ENCODE results near the gene SLITRK3.

The SLITRK3 gene

DNA sequence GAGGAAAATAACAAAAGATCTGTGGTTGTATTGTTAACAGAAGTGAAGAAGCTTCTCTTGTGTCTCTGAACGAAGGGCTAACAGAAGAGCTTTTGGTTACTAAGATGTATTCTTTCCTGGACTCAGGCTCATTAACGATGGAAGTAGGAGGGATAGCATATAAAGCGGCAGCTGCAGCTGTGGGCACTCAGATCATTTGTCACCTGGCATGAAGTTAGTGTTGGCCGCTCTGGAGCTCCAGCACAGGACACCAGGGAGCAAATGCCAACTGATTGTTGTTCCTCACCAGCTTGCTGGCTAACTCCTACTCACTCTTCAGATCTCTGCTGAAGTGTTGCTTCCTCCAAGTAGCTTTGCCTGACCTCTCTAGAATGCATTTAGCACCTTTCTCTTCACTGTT lies 15.5 kb upstream of the SLITRK3 start:
- H3K4me3 ChIP-seq (replicated peaks; ENCODE audit: low read depth, low read length): no peak overlapping the region
- TF ChIP-seq, protein P1, sequence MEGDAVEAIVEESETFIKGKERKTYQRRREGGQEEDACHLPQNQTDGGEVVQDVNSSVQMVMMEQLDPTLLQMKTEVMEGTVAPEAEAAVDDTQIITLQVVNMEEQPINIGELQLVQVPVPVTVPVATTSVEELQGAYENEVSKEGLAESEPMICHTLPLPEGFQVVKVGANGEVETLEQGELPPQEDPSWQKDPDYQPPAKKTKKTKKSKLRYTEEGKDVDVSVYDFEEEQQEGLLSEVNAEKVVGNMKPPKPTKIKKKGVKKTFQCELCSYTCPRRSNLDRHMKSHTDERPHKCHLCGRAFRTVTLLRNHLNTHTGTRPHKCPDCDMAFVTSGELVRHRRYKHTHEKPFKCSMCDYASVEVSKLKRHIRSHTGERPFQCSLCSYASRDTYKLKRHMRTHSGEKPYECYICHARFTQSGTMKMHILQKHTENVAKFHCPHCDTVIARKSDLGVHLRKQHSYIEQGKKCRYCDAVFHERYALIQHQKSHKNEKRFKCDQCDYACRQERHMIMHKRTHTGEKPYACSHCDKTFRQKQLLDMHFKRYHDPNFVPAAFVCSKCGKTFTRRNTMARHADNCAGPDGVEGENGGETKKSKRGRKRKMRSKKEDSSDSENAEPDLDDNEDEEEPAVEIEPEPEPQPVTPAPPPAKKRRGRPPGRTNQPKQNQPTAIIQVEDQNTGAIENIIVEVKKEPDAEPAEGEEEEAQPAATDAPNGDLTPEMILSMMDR (IDR thresholded peaks at IDR 0.05; ENCODE audit: low read depth, low read length, missing control alignments): no peak
- no peak for DNase-seq (ENCODE audit: extremely low read depth, low read depth)

DNA sequence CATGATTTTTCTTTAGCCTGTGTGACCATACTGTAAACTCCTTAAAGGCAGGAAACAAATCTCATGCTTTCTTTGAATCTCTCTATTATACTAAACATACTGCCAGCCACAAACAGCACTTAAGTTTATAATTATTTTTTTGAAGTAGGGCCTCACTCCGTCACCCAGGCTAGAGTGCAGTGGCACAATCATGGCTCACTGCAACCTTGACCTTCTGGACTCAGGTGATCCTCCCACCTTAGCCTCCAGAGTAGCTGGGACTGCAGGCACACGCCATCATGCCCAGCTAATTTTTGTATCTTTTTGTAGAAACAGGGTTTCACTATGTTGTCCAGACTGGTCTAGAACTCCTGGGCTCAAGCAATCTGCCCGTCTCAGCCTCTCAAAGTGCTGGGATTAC lies 14.5 kb upstream of the SLITRK3 start:
- no peak for DNase-seq (ENCODE audit: extremely low read depth, low read depth)
- no peak overlapping the region for H3K4me3 ChIP-seq (replicated peaks; ENCODE audit: low read depth, low read length)
- TF ChIP-seq, protein P1 (IDR thresholded peaks at IDR 0.05; ENCODE audit: low read depth, low read length, missing control alignments): no peak

DNA sequence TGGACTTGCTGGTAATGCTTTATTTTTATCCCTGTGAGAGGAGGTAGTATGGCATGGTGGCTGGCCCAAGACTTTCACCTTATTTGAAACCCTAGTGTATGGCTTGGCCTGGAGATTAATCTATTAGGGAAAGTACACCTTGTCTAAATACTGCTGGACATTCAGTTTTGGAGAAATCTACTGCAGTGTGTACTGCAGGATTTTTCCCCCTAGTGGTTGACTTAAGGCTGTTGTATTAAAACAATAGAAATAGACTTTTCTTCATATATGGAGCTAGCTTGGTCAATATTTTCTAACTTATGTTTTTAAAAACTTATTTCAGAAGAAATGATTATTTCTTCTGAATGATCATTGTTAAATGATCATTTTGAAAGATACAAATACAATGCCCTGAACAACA lies 13.9 kb upstream of the SLITRK3 start:
- H3K4me3 ChIP-seq (replicated peaks; ENCODE audit: low read depth, low read length): no peak overlapping the region
- TF ChIP-seq, protein P1 (IDR thresholded peaks at IDR 0.05; ENCODE audit: low read depth, low read length, missing control alignments): no peak
- DNase-seq (ENCODE audit: extremely low read depth, low read depth): no peak

DNA sequence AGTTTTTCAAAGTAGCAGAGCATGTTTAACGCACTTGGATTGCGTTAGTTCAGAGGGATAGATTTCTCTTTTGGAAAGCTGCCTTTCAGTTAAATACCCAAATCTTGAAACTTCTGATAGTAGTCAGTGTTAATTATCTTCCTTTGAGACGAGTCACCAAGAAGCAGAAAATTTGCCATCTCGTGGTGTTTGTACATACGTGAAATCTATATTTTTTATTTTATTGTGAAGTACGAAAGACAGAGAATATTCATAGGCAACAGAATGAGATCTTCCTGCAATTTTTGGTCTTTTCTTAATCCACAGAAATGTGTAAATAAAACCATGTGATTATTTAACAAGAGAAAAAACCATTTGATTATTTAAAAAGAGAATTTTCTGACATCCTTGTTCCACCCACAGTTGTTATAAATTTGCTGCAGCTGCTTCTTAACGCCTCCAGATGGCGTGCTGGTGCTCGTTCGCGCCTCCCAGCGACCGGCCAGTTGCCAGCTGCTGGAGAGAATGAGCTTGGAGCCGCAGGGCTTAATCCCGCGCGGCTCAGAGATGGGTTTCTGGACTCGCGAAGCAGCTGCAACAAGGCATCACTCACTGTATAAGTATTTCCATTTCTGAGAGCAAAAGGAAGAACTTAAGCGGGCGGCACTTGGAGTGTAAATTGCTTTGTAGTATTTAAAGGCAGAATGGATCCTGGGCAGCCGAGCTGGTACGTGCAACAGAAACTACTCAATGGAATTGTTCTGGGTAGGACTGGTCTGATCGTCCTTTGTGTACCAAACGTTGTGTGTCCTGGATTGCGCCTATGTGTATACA lies 10.5 kb upstream of the SLITRK3 start:
- TF ChIP-seq, protein P1 (IDR thresholded peaks at IDR 0.05; ENCODE audit: low read depth, low read length, missing control alignments): peak; percentile 85
- peak; percentile 31 for DNase-seq (ENCODE audit: extremely low read depth, low read depth)
- H3K4me3 ChIP-seq (replicated peaks; ENCODE audit: low read depth, low read length): no peak overlapping the region

DNA sequence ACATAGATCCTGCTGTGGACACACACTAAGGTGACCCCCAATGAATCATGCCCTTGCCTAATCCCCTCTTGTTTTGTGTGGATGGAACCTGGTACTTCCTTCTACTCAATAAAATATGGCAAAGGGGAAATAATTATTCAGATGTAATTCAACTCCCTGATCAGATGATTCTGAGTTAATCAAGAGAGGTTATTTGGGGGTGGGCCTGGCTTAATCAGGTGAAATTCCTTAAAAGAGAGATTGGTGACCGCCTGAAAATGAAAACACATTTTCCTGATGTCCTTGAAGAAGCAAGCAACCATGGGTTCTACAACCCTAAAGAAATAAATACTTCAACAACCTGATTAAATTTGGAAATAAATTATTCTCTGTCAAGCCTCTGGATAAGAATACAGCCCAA lies 8.3 kb upstream of the SLITRK3 start:
- no peak for DNase-seq (ENCODE audit: extremely low read depth, low read depth)
- TF ChIP-seq, protein P1 (IDR thresholded peaks at IDR 0.05; ENCODE audit: low read depth, low read length, missing control alignments): no peak
- H3K4me3 ChIP-seq (replicated peaks; ENCODE audit: low read depth, low read length): no peak overlapping the region

DNA sequence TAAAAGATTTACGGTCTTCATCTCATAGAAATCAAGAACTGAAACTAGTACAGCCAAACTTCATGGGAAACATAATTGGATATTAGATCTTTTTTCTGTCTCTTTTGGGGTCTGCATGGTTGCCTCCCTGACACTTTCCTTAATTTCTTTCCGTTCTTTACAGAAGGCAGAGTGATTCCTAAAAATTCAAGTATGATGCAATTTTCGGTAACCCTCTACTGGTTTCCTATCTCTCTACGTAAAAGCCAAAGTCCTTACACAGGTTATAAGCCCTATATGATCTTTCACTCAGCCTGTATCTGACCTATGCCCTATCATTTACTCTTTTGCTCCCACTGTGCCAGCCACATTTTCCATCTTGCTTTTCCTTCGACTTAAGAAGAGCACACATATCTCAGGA lies 6.8 kb upstream of the SLITRK3 start:
- TF ChIP-seq, protein P1 (IDR thresholded peaks at IDR 0.05; ENCODE audit: low read depth, low read length, missing control alignments): no peak

DNA sequence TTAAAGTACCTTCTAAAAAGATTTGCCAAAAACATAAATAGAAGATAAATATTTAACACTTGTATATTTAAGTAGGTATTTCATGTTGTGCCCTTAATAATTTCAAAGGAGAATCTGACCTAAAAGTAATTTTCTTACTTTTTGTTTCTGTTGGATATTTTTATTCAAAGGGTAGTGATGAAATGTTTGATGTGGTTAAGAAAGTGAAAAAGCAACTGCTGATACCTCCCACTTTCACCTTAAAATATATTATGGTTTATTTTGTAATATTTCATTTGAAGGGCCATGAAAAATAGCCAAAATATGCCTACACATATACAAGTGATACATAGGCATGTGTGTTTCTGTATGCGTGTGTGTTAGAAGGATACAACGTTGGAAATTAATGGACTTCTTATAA lies 5.8 kb upstream of the SLITRK3 start:
- no peak for DNase-seq (ENCODE audit: extremely low read depth, low read depth)
- H3K4me3 ChIP-seq (replicated peaks; ENCODE audit: low read depth, low read length): no peak overlapping the region
- TF ChIP-seq, protein P1 (IDR thresholded peaks at IDR 0.05; ENCODE audit: low read depth, low read length, missing control alignments): no peak

More for the DNA sequence above, 6.8 kb upstream of the SLITRK3 start:
- no peak for DNase-seq (ENCODE audit: extremely low read depth, low read depth)
- H3K4me3 ChIP-seq (replicated peaks; ENCODE audit: low read depth, low read length): no peak overlapping the region

Data from HFF-Myc (cell line).